ENCODE measurements around the gene LUZP1.

DNA sequence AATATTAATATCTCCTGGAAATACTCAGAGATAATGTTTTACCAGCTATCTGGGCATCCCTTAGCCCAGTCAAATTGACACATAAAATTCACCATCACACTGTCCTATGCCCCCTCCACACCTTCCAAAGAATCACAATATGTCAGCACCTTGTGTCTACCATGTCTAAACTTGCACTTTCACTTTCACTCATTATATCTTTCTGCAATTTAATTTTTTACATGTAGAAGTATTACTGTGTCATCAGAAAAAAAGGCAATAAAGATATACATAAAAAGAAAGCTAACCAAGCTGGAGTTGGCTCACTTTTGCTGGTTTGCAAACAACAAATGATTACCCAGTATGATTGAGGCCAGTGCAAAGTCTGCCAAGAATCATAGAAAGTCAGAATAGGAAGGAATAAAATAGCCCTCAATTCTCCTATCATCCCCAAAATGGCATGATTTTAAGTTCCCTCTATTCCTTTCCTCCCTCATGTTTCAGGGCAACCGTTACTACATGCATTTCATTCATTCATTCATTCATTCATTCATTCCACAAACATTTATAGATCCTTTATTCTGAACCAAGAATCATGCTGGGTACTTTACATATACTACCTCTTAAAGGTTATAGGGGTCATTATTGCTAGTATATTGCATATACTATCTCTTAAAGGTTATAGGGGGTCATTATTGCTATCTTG is 5.9 kb upstream of the LUZP1 start:
- TF ChIP-seq STAT1 (IDR thresholded peaks at IDR 0.05; ENCODE audit: unreplicated experiment) (no peak), POLR2AphosphoS5 (IDR thresholded peaks at IDR 0.05; ENCODE audit: low read depth) (no peak), CREB1 (CRISPR knock-in tag; IDR thresholded peaks at IDR 0.05; ENCODE audit: low read depth) (no peak), EZH2phosphoT487 (IDR thresholded peaks at IDR 0.05; ENCODE audit: unreplicated experiment) (no peak), REST (IDR thresholded peaks at IDR 0.05; ENCODE audit: unreplicated experiment) (no peak), EZH2 (IDR thresholded peaks at IDR 0.05; ENCODE audit: low read depth, unreplicated experiment) (no peak), ZNF331 (CRISPR knock-in tag; IDR thresholded peaks at IDR 0.05; ENCODE audit: low read depth) (no peak), JUNB (IDR thresholded peaks at IDR 0.05; ENCODE audit: unreplicated experiment) (no peak), ZNF114 (CRISPR knock-in tag; IDR thresholded peaks at IDR 0.05) (no peak), NANOG (IDR thresholded peaks at IDR 0.05; ENCODE audit: borderline replicate concordance) (no peak)
- TF ChIP-seq, protein P1, sequence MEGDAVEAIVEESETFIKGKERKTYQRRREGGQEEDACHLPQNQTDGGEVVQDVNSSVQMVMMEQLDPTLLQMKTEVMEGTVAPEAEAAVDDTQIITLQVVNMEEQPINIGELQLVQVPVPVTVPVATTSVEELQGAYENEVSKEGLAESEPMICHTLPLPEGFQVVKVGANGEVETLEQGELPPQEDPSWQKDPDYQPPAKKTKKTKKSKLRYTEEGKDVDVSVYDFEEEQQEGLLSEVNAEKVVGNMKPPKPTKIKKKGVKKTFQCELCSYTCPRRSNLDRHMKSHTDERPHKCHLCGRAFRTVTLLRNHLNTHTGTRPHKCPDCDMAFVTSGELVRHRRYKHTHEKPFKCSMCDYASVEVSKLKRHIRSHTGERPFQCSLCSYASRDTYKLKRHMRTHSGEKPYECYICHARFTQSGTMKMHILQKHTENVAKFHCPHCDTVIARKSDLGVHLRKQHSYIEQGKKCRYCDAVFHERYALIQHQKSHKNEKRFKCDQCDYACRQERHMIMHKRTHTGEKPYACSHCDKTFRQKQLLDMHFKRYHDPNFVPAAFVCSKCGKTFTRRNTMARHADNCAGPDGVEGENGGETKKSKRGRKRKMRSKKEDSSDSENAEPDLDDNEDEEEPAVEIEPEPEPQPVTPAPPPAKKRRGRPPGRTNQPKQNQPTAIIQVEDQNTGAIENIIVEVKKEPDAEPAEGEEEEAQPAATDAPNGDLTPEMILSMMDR (conservative IDR thresholded peaks at IDR 0.05; ENCODE audit: low read depth in 2 of 2), result no peak
- TF ChIP-seq, protein P2, sequence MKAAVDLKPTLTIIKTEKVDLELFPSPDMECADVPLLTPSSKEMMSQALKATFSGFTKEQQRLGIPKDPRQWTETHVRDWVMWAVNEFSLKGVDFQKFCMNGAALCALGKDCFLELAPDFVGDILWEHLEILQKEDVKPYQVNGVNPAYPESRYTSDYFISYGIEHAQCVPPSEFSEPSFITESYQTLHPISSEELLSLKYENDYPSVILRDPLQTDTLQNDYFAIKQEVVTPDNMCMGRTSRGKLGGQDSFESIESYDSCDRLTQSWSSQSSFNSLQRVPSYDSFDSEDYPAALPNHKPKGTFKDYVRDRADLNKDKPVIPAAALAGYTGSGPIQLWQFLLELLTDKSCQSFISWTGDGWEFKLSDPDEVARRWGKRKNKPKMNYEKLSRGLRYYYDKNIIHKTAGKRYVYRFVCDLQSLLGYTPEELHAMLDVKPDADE (IDR thresholded peaks at IDR 0.05), result no peak

Measured in GM23338 (cell line).